ENCODE data around the gene DNAI4.

DNA sequence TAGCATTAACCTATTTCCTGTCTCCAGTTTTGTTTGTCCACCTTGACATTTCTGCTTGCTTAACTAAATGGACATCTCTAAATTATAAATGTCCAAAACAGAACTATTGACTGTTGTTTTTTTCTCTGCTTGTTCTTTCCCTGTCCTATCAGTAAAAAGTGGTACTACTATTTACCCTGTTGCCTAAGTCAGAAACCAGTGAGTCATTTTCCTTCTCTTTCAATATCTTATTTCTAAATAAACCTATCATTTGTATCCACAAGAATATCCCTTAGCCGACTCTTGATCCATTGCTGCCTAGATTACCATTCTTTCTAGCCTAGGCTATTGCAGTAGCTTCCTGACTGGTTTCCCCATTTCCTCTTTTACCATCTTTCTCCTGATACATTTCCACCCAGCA lies 22.6 kb upstream of the DNAI4 start:
- no peak for TF ChIP-seq SIX5 (IDR thresholded peaks at IDR 0.05; ENCODE audit: low read depth, low read length)
- TF ChIP-seq, protein P1, sequence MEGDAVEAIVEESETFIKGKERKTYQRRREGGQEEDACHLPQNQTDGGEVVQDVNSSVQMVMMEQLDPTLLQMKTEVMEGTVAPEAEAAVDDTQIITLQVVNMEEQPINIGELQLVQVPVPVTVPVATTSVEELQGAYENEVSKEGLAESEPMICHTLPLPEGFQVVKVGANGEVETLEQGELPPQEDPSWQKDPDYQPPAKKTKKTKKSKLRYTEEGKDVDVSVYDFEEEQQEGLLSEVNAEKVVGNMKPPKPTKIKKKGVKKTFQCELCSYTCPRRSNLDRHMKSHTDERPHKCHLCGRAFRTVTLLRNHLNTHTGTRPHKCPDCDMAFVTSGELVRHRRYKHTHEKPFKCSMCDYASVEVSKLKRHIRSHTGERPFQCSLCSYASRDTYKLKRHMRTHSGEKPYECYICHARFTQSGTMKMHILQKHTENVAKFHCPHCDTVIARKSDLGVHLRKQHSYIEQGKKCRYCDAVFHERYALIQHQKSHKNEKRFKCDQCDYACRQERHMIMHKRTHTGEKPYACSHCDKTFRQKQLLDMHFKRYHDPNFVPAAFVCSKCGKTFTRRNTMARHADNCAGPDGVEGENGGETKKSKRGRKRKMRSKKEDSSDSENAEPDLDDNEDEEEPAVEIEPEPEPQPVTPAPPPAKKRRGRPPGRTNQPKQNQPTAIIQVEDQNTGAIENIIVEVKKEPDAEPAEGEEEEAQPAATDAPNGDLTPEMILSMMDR (IDR thresholded peaks at IDR 0.05; ENCODE audit: control extremely low read depth in 1 of 3, insufficient read depth in 1 of 3, low read depth in 1 of 3, low read length in 3 of 3), result no peak
- no peak for TF ChIP-seq ASH2L (IDR thresholded peaks at IDR 0.05; ENCODE audit: low read length)
- no peak for TF ChIP-seq BACH1 (IDR thresholded peaks at IDR 0.05; ENCODE audit: low read length)
- no peak for TF ChIP-seq EZH2 (IDR thresholded peaks at IDR 0.05; ENCODE audit: low read depth, low read length, severe bottlenecking)
- no peak for TF ChIP-seq RAD21 (IDR thresholded peaks at IDR 0.05 in 1 of 2, conservative IDR thresholded peaks at IDR 0.05 in 1 of 2; ENCODE audit: low read depth in 2 of 2, low read length in 2 of 2)
- TF ChIP-seq SP1 (IDR thresholded peaks at IDR 0.05; ENCODE audit: low read depth, low read length), result no peak
- no peak for TF ChIP-seq POLR2A (IDR thresholded peaks at IDR 0.05; ENCODE audit: control extremely low read depth in 1 of 2, low read depth in 2 of 2, low read length in 2 of 2)
- no peak for TF ChIP-seq TEAD4 (IDR thresholded peaks at IDR 0.05; ENCODE audit: low read depth, low read length)
- TF ChIP-seq EP300 (IDR thresholded peaks at IDR 0.05; ENCODE audit: borderline replicate concordance in 1 of 2, low read depth in 2 of 2, low read length in 2 of 2), result no peak
- no peak for TF ChIP-seq KDM5A (IDR thresholded peaks at IDR 0.05; ENCODE audit: low read length)
- no peak for TF ChIP-seq CTBP2 (IDR thresholded peaks at IDR 0.05; ENCODE audit: borderline replicate concordance, insufficient read depth, insufficient read length, low read length)
- no peak for TF ChIP-seq GABPA (IDR thresholded peaks at IDR 0.05; ENCODE audit: borderline replicate concordance, insufficient read depth, low read length)

All from H1 (cell line).